HFF-Myc (cell line): ENCODE data around the gene FBN2.

ENCODE experiments used
- DNase-seq: peaks from one replicate; pipeline ENCODE4 v3.0.0-alpha.2; 2011; ENCODE audit warnings: low read depth; ENCODE audit errors: extremely low read depth
- H3K4me3 ChIP-seq: replicated peaks from 2 replicates; pipeline ENCODE4 v1.5.1; 2011; ENCODE audit warnings: low read depth, mild to moderate bottlenecking, control low read depth, low read length
- TF ChIP-seq, protein P1 (sequence below): IDR thresholded peaks from 2 replicates; pipeline ENCODE4 v1.5.1; 2012; ENCODE audit warnings: mild to moderate bottlenecking, low read depth, low read length, control low read depth; ENCODE audit errors: missing control alignments

The FBN2 gene

GRCh38 chr5:128414469-128414868 lies 123.6 kb downstream of the FBN2 start:
- DNase-seq: no peak
- H3K4me3 ChIP-seq: no peak overlapping the region
- TF ChIP-seq, protein P1, sequence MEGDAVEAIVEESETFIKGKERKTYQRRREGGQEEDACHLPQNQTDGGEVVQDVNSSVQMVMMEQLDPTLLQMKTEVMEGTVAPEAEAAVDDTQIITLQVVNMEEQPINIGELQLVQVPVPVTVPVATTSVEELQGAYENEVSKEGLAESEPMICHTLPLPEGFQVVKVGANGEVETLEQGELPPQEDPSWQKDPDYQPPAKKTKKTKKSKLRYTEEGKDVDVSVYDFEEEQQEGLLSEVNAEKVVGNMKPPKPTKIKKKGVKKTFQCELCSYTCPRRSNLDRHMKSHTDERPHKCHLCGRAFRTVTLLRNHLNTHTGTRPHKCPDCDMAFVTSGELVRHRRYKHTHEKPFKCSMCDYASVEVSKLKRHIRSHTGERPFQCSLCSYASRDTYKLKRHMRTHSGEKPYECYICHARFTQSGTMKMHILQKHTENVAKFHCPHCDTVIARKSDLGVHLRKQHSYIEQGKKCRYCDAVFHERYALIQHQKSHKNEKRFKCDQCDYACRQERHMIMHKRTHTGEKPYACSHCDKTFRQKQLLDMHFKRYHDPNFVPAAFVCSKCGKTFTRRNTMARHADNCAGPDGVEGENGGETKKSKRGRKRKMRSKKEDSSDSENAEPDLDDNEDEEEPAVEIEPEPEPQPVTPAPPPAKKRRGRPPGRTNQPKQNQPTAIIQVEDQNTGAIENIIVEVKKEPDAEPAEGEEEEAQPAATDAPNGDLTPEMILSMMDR: no peak

DNA sequence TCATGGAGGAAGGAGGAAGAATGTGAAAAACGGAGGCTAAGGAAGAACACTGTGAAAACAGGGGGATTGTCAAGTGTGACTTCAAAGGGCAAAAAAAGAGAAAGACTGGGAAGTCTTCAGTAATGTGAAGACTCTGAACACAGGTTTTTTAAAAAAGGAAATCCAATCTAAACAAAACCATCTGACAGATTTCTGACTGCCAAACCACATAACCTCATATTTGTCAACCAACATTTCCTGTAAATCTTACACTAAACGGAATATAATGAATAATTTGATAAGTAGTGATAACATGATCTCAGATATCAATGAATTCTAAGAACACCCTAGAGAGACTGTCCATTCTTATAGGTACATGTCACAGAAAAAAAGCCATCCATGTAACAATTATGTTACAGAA lies 124.7 kb downstream of the FBN2 start:
- TF ChIP-seq, protein P1: no peak
- no peak overlapping the region for H3K4me3 ChIP-seq
- DNase-seq: no peak

GRCh38 chr5:128412145-128412930 lies 125.7 kb downstream of the FBN2 start:
- TF ChIP-seq, protein P1: no peak
- no peak overlapping the region for H3K4me3 ChIP-seq
- no peak for DNase-seq

GRCh38 chr5:128409166-128409800 lies 128.8 kb downstream of the FBN2 start:
- H3K4me3 ChIP-seq: no peak overlapping the region
- DNase-seq: no peak
- TF ChIP-seq, protein P1: no peak

DNA sequence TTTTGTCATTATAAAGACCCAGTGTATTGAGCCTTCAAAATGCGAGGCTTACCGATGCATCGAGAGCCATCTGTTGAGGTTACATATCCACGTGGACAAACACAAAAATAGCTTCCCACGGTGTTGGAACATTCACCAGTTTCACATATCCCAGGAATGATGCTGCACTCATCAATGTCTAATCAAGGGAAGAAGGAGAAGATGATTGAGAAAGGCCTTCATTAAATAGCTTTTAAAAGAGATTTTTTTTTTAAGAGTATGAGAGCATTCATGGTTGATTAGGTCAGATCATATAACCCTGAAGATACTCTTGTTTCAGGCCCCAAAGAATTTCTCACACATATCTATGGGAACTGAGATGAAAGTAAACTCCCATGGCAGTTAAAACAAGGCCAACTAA lies 129.4 kb downstream of the FBN2 start:
- no peak overlapping the region for H3K4me3 ChIP-seq
- DNase-seq: no peak
- TF ChIP-seq, protein P1: no peak

DNA sequence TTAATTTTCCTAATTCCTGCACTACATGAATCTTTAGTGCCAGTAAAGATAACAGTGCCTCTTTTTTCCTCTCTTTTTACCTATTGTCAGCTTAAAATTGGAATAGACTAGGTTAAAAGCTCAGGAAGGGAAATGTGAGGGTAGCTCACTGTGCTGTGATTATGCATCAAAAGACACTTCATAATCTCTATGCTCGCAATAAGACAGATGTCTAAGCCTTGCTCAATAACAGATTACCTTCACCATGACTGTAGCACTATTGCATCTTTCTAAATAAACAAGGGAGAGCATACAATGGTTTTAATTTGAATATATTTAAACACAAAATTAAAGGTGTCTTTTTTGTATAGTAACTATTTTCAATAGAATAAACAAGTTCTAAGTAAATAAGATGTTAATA lies 130.1 kb downstream of the FBN2 start:
- TF ChIP-seq, protein P1: no peak
- DNase-seq: no peak
- H3K4me3 ChIP-seq: no peak overlapping the region
